Lung (tissue), 12 donors: Measurements from ENCODE around the gene THRB. TPM values are rescaled to one million over a fixed set of nuclear protein-coding genes. Genes with fewer than 3 reads are reported as not detected.

ENCODE experiments used
- ATAC-seq: fragments of 200-7000 bp; cut with Tn5 transposase; one replicate; pipeline ENCODE4 v1.9.1; 2020; ENCODE audit warnings: moderate number of reproducible peaks; ENCODE audit not compliant: insufficient read depth, low FRiP score
- DNase-seq, 3 donors: peaks; one replicate each; pipeline ENCODE4 v3.0.0-alpha.2; 2013 to 2017
- H3K27ac ChIP-seq, 2 donors: one replicate each; pipeline ENCODE4 v1.5.1; 2013; ENCODE audit warnings: mild to moderate bottlenecking in 2 of 2, moderate library complexity in 2 of 2, control low read depth in 1 of 2, inconsistent platforms in 1 of 2, low read depth in 1 of 2, low read length in 1 of 2
- H3K27me3 ChIP-seq, 3 donors: one replicate each; pipeline ENCODE4 v1.5.1; 2013; ENCODE audit warnings: low read length in 2 of 3; ENCODE audit not compliant: control insufficient read depth in 3 of 3, insufficient read depth in 3 of 3
- H3K36me3 ChIP-seq, 4 donors: one replicate each; pipeline ENCODE4 v1.5.1; 2013; ENCODE audit warnings: low read length in 4 of 4, mild to moderate bottlenecking in 1 of 4, moderate library complexity in 1 of 4; ENCODE audit not compliant: control insufficient read depth in 4 of 4, insufficient read depth in 4 of 4
- H3K4me1 ChIP-seq, 5 donors: one replicate each; pipeline ENCODE4 v1.5.1; 2013; ENCODE audit warnings: low read length in 5 of 5, mild to moderate bottlenecking in 2 of 5, moderate library complexity in 1 of 5; ENCODE audit not compliant: control insufficient read depth in 5 of 5, insufficient read depth in 5 of 5
- H3K4me3 ChIP-seq: one replicate; pipeline ENCODE4 v1.5.1; 2013; ENCODE audit warnings: mild to moderate bottlenecking, control low read depth, moderate library complexity
- H3K9ac ChIP-seq, 2 donors: one replicate each; pipeline ENCODE4 v1.5.1; 2013; ENCODE audit warnings: low read length in 2 of 2, control low read depth in 1 of 2; ENCODE audit not compliant: insufficient read depth in 1 of 2
- H3K9me3 ChIP-seq, 4 donors: one replicate each; pipeline ENCODE4 v1.5.1; 2013; ENCODE audit warnings: low read length in 3 of 4, mild to moderate bottlenecking in 1 of 4, moderate library complexity in 1 of 4; ENCODE audit not compliant: control insufficient read depth in 4 of 4, insufficient read depth in 3 of 4
- WGBS, 2 donors: extraction: QIAGEN DNeasy Blood & Tissue Kit; methylation state at CpG; one replicate each; pipeline ENCODE4 v1.1.7; 2013; 5-methylcytosine and 5-hydroxymethylcytosine counted together
- polyA plus RNA-seq, 2 donors: library from polyadenylated mRNA; stranded (reverse); fragments of 200-250 nt; gene quantifications; one replicate each; pipeline ENCODE4 v1.2.1, GENCODE V29; 2013
- total RNA-seq, 2 donors: library from RNA; depleted of rRNA in 1 of 2; stranded (reverse); fragments of >200 nt in 1 of 2; gene quantifications; one replicate each; pipeline ENCODE4 v1.2.1, GENCODE V29; 2014 to 2021
- TF ChIP-seq, protein P1 (sequence below): IDR thresholded peaks from 2 replicates; pipeline ENCODE4 v1.5.1; 2012; ENCODE audit warnings: mild to moderate bottlenecking; ENCODE audit errors: control extremely low read depth, extremely low read depth
- donor health status: control.
- donor health status: control.
- donor health status: Bipolar disorder and iron deficiency.
- donor health status: healthy.
- donor health status: DM: yes; HTN: yes; CAD: no.

THRB gene
- total and polyA plus RNA-seq, 4 donors = 2.1 to 23.5 (median 6.1) TPM

GRCh38 chr3:24202071-24202470 lies 292.6 kb downstream of the THRB start:
- Histone ChIP-seq H3K9ac (no peak overlapping the region), H3K36me3 (no peaks in the 10 kb centered on the region), H3K27ac (no peak overlapping the region), H3K27me3 (no peaks in the 10 kb centered on the region), H3K4me1 (no peaks in the 10 kb centered on the region), H3K9me3 (no peaks in the 10 kb centered on the region), H3K4me3 (no peak overlapping the region)
- WGBS, 2 donors = 90 to 94% methylated on average over 2 of the region's 2 CpGs
- DNase-seq (no peak), ATAC-seq (no peak)
- TF ChIP-seq, protein P1, sequence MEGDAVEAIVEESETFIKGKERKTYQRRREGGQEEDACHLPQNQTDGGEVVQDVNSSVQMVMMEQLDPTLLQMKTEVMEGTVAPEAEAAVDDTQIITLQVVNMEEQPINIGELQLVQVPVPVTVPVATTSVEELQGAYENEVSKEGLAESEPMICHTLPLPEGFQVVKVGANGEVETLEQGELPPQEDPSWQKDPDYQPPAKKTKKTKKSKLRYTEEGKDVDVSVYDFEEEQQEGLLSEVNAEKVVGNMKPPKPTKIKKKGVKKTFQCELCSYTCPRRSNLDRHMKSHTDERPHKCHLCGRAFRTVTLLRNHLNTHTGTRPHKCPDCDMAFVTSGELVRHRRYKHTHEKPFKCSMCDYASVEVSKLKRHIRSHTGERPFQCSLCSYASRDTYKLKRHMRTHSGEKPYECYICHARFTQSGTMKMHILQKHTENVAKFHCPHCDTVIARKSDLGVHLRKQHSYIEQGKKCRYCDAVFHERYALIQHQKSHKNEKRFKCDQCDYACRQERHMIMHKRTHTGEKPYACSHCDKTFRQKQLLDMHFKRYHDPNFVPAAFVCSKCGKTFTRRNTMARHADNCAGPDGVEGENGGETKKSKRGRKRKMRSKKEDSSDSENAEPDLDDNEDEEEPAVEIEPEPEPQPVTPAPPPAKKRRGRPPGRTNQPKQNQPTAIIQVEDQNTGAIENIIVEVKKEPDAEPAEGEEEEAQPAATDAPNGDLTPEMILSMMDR = no peak

GRCh38 chr3:24201301-24201700 lies 293.3 kb downstream of the THRB start:
- WGBS, 2 donors = 94 to 98% methylated on average over 1 of the region's 1 CpG
- ATAC-seq = no peak

DNA sequence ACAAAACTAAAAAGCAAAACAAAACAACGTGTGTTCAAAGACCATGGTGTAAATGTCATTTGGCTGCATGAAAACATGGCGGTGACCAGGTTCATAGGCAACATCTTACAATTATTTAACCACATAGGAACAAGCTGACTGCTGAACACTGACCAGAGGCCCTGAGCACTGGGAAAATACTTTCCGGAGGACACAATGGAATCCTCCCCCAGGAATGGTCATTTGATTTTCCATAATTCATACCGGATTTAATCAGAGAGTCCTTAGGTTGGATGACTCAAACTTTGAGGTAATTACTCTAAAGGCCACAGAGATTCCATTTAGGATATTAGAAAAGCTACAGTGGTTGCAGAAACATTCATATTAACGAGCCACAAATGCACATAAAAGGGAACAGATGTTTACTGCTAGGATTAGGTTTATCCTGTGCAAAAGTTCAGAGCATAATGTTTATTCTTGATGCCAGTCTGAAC lies 294.8 kb downstream of the THRB start:
- H3K27ac ChIP-seq = no peak overlapping the region
- no peak overlapping the region for H3K4me3 ChIP-seq
- 86 to 90% methylated on average over 5 of the region's 5 CpGs for whole genome bisulfite sequencing, 2 donors
- H3K9ac ChIP-seq = no peak overlapping the region
- H3K36me3 ChIP-seq = no peaks in the 10 kb centered on the region
- H3K27me3 ChIP-seq = no peaks in the 10 kb centered on the region
- ATAC-seq (no peak), DNase-seq (no peak)
- TF ChIP-seq, protein P1 = no peak
- H3K4me1 ChIP-seq = peaks cover 0 to 1% (median 0%) of the 10 kb centered on the region in 5 donors
- no peaks in the 10 kb centered on the region for H3K9me3 ChIP-seq

More at GRCh38 chr3:24201301-24201700, 293.3 kb downstream of the THRB start:
- Histone ChIP-seq H3K27me3 (no peaks in the 10 kb centered on the region), H3K4me1 (no peaks in the 10 kb centered on the region), H3K9ac (no peak overlapping the region), H3K9me3 (no peaks in the 10 kb centered on the region), H3K27ac (no peak overlapping the region), H3K36me3 (no peaks in the 10 kb centered on the region), H3K4me3 (no peak overlapping the region)
- TF ChIP-seq, protein P1 = no peak
- no peak for DNase-seq

DNA sequence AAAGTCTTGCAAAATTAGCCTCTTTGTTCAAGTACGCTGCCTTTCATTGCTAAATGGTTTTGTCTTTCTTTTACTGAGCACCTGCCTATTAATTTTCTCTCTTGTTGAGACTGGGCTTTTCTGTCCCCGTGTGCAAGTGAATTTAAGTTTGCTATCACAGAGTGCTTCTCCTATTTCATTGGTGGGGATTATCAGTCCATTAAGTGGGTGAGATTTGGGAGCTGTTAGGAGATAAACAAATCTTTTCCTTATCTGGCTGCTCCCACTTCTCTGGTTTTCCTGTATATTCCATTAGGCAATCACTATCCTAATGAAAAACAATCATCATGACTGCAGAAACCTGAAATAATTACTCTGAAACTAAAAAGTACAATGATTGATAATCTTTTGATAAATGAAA lies 295.4 kb downstream of the THRB start:
- TF ChIP-seq, protein P1 = no peak
- no peak for ATAC-seq
- Histone ChIP-seq H3K9me3 (no peaks in the 10 kb centered on the region), H3K9ac (no peak overlapping the region), H3K36me3 (no peaks in the 10 kb centered on the region), H3K27ac (no peak overlapping the region), H3K4me3 (no peak overlapping the region), H3K4me1 (peaks cover 0 to 1% (median 0%) of the 10 kb centered on the region in 5 donors), H3K27me3 (no peaks in the 10 kb centered on the region)
- WGBS, 2 donors = 79 to 86% methylated on average over 2 of the region's 2 CpGs
- no peak for DNase-seq
